Measurements from ENCODE around the gene CER1.
"Not testable (repeated sequence)": the region's sequence is repeated elsewhere in the genome, so short reads cannot be mapped to it uniquely, and the experiment has no call there.

The CER1 gene

DNA sequence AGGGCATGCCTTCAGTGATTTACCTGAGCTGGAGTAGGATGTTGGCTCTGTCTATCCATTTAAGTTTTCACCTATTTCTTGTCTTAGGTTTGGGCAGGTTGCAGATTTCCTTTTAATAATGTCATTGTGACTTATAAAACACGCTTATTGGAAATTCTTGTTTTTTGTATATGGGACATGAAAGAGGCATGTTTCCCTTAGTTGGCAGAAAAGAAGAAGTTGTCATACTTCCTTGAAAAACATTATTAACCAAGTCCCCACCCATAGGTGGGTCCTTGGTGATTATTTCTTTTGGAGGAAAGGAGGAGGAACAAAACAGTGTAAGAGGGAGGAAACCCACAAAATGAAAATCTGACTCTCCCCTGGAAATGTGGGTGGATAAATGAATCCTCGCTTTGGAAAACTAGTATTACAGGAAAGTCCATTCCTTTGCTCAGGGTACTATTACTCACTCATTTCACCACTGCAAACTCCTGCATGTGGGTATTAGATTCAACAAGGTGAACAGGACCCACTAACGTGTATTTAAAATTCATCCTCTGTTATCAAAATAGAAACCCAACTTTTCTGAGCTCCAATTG is 9.3 kb downstream of the CER1 start:
- DNase-seq = no peak

DNA sequence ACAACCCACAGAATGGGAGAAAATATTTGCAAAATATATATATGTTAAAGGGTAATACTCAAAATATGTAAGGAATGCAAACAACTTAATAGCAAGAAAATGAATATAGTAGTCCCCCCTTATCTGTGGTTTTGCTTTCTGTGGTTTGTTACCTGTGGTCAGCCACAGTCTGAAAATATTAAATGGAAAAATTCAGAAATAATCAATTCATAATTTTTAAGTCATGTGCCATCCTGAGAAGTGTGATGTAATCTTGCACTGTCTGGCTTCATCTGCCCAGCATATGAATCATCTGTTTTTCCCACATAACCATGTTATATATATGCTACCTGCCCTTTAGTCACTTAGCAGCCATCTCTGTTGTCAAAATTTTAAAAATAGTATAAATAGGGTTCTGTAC is 11.7 kb downstream of the CER1 start:
- DNase-seq = no peak

- DNase-seq = no peak
Measured at GRCh38 chr9:14706530-14707140, 15.9 kb downstream of the CER1 start.

DNA sequence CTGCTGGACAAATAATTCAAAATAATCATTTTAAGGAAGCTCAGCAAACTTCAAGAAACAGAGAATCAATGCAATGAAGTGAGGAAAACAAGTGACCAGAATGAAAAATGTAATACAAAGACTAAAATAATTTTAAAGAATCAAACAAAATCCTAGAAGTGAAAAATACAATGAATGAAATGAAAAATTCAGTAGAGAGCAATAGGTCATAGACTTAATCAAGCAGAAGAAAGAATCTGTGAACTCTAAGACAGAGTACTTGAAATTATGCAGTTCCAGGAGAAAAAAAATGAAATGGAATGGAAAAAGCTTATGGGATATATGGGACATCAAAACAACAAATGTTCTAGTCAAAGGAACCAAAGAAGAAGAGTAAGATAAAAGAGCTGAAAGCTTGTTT is 17.5 kb downstream of the CER1 start:
- no peak for DNase-seq

DNA sequence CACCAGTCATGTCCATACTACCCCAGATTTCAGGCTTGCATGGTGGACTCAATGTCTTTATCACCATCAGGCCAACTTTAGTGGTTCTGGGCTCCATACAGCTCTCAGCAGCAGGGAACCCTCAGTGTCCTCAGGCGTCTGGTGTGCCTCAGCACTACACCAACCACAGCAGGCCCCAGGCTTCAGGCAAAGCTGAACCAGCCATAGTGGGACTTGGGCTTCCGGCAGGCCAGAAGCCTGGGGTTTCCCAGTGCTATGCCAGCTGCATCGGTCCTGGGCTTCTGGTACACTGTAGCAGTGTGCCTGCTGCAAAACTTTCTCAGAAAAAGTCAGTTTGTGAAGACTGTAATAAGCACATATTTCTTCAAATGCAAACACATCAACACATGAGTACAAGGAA is 18.3 kb downstream of the CER1 start:
- DNase-seq = no peak

DNA sequence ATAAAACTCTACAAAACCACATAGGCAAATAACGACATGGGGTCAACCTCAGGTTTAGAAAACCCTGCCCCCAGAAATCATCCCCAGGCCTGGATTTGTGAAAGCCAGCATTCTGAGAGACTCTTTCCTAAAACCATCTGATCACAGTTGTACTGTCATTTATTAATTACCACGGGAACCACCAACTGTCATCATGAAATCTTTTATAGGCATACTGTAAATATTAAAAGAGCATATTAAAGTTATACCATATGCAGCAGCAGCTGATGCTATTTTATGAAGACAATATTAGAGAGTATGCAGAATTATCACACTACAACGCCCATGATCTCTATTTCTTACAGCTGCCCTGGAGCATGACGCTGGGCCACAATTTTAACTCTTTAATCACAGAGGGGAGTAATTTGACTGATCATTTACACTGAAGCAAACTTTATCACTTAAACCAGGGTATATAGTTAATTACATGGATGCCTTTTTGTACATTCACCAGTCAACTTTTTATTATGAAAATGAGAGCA is 20.3 kb downstream of the CER1 start:
- no peak for DNase-seq

DNA sequence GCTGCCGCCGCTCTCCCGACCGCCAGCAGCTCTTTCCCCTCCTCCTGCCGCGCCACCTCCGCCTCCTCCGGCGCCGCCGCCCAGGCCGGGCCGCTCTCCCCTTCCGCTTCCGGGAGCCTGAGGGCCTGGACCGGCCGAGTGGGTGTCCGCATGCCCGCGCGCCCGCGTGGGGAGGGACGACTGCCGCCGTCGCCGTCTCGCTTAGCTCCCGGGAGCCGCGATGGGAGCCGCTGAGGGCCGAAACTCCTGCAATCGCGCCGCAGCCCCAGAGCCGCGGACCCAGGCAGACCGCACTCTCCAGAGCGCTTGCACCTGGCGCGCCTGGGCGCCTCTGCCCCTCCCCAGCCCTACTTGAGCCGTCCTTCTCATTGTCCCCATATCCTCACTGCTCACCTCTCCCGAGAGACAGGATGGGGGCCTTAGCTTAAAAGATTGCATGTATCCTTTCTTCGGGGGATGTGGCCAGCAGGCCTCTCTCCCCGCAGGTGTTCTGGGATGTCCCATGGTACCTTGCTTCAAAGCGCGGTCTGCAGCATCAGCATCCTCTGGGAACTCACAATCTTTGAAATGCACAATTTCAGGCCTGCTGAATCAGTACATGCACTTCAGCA is 29.2 kb downstream of the CER1 start, which contains the start of gene ZDHHC21:
ZDHHC21 (minus strand) TSS at position 182 of the 611 bp plus-strand sequence. CDS start 19,092 bp downstream, outside the sequence.
- DNase-seq = peak; percentile 61

DNA sequence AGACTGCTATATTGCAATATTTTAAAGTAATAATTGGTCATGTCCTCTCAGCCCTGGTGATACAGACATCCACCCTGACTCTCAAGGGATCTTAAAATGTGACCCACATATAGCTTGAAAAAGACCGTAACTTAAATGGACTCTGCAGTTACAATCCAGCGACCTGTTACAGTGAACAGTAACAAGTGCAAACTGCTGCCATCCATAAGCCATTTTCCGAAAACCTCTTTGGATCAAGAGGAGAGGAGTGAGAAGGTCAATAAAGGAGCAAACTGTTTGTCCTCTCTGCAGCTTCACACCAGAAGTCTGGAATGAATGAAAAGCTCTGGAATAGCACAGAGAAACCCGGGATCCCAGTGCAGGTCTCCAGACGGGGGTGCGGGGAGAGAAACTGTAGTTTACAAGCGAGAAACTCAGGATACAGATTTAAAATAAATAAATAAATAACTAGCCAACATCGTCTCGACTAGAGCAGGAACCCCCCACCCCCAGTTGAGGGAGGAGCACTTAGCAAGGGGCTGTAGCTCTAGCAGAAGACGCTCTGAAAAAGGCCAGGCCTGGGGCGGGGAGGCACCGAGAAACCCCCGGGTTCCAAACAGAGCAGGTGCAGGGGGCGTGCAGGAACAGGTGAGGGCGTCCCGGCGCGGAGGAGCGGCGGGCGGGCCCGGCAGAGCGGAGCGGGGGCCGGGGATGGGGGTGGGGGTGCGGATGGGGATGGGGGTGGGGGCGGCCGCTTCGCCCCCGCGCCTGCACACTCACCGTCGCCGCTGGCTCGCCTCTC is 29.9 kb downstream of the CER1 start:
- DNase-seq = no peak

GRCh38 chr9:14690948-14691730 is 31.4 kb downstream of the CER1 start:
- no peak for DNase-seq

DNA sequence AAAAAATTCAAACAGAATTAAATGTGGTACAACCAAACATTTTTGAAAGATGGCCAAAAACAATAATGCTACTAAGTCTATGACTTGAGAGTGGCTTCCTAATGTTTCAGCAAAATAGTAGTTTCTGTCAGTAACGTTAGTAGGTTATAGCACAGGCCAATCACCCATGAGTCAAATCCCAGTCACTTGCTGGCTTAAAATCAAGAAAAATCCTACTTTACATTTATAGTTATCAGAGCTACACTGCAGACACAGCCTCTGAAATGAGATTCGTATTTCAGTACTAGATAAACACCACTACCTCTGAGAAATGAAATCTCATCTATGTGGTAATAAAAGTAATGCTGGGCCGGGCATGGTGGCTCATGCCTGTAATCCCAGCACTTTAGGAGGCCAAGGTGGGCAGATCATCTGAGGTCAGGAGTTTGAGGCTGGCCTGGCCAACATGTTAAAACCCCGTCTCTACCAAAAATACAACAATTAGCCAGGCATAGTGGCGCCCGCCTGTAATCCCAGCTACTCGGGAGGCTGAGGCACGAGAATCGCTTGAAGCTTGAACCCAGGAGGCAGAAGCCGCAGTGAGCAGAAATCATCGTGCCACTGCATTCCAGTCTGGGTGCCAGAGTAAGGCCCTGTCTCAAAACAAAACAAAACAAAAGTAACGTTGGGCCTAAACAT is 35.4 kb downstream of the CER1 start:
- DNase-seq = no peak

DNA sequence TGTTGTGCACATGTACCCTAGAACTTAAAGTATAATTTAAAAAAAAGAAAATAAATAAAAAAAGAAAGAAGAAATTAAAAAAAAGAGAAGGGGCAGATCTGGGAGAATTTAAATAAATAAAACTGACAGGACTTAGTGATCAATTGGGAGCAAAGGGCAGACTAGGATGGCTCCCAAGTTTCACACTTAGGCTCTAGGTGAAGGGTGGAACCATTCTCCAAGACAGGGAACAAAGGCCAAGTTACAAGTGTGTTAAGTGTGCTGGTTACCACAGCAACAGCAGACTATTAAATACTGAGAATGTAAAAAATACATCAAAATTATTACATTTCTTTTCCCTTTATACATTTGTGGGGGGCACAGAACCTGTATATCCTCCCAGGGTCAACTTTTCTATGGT is 36.4 kb downstream of the CER1 start:
- no peak for DNase-seq

- not testable (repeated sequence) for DNase-seq
Measured at GRCh38 chr9:14682616-14683015, 39.9 kb downstream of the CER1 start.

GRCh38 chr9:14678776-14679175 is 43.8 kb downstream of the CER1 start:
- peak; percentile 28 for DNase-seq

DNA sequence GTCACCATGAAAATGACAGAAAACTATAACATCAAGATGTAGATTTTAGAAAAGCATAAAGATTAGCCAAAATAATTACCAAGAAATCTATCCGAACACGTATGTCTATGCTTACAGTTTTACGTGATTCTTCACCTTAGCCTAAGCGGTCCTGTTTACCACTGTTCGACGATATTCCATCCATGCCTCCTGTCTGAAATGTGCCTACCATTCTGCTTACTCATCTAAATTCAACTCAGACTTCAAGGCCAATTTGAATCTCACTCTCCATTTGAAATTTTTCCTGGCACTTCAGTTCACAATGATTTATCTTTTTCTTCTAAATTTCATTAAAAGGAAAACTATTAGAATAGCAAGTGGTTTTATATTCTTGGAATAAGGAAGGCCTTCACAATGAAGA is 44.7 kb downstream of the CER1 start:
- no peak for DNase-seq

DNA sequence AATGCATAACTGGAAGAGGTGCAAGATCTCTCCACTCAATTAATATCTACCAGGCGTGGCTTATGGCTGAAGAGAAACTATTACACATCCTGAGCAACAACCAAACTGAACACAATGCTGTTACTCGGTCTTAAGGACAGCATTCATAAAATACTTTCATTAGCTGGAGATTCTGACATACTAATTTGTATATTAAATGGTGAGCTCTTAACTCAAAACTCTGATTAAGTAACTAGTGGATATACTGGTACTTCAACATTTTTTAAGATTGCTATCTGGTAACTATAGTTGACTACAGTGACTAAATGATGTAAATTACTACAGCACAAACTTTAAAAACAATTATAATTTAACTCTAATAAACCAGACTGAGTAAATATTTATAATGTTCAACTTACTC is 45.1 kb downstream of the CER1 start:
- DNase-seq = no peak

- DNase-seq = no peak
Measured at GRCh38 chr9:14674630-14675029, 47.9 kb downstream of the CER1 start.

DNA sequence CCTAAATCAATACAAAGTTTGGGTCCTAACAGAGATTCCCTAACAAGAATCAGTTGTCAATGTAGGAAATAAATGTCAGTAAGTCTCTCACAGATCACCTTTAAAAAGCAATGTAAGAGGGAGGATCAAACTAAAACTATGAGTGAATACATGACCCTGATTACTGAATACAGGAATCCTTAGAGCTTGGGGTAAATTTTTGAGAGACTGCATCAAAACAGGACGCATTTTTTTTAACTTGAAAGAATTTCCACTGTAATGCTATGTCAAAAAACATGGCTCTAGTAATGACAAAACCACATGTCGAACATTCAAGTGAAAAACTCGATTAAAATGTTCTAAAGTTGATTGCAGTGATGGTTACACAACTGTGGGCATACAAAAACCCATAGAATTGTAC is 51.2 kb downstream of the CER1 start:
- no peak for DNase-seq

DNA sequence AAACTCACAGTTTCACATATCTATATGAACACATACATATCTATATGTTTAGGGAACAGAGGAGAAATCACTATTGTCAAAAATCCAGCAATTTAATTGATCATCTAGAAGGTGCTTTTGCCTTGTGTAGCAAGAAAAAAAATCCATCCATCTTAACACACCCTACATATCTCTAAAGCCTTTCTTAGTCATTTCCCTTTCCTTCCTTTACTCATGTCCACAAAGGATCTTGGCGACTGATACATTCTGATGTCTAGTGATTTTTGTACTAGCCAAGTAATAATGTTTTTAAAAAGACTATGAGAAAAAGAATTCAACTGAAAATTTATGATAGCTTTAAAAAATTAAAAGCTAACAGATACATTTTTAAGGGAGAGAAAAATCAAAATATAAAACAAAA is 51.8 kb downstream of the CER1 start:
- DNase-seq = no peak

Measured in NCI-H510A treated with DMSO at 0.1 percent for 48 hours (cell line).